GM10248 (cell line): Measurements from ENCODE around the gene LIMA1.
A peak's percentile ranks its signal among the peaks of the same experiment; 100 is the strongest.

Experiments used
- CTCF ChIA-PET: fragments of 300-600 bp; sonication (Branson Sonifier 250); formaldehyde crosslinking; extraction: SDS; loops from one replicate; lab custom pipeline; 2021; ENCODE audit warnings: antibody characterized with exemption; lab: Yijun Ruan, JAX
- POLR2A ChIA-PET: fragments of 350-650 bp; sonication (Branson Sonifier 250); formaldehyde crosslinking; extraction: SDS; loops from one replicate; lab custom pipeline; 2020; ENCODE audit warnings: antibody characterized with exemption; lab: Yijun Ruan, JAX
- DNase-seq: peaks from one replicate; pipeline ENCODE4 v3.0.0; 2012; ENCODE audit errors: extremely low spot score
- CTCF ChIP-seq: IDR thresholded peaks from 2 replicates; pipeline ENCODE4 v1.5.1; 2012; ENCODE audit warnings: mild to moderate bottlenecking, low read depth; ENCODE audit errors: extremely low read depth, missing control alignments, control extremely low read depth

The LIMA1 gene

DNA sequence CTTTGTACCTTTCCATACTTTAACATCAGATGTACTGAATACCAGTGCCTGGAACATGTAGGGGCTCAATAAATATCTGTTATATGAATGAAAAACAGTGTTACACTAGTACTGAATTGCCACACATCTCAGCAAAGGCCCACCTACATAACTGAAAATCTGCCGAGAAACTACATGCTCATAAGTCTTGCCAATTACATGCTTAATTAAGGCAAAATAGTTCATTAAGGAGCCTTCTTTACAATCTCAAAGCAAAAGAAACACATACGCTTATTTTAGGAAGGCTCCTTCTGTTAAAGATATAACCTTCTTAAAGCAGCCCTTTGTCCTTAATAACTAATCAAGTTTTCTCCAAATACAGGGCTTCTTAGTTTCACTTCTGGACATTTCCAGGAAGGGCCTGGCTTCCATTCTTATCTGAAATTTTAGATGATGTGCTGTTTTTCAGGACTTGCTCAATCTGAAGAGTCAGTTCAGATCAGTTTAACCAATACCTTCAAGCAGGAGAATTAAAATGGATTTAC, 11.5 kb downstream of the LIMA1 start:
- CTCF ChIA-PET = no interaction called here
- DNase-seq = no peak
- no peak for TF ChIP-seq CTCF
- POLR2A ChIA-PET = no interaction called here

DNA sequence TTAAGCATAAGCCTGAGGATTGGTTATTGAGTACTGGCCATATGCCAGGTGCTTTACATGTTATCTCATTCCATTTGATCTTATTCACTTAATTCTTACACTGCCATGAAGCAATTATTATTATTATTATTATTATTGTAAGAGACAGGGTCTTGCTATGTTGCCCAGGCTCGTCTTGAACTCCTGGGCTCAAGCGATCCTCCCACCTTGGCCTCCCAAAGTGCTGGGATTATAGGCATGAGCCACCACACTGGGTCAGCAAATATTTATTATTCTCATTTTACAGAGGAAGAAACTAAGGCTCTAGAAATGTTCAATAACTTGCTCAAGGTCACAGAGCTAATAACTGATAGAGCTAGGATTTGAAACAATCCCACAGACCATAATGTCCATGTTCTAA, 14.8 kb downstream of the LIMA1 start:
- no peak for TF ChIP-seq CTCF
- DNase-seq = no peak
- ChIA-PET POLR2A (no interaction called here), CTCF (no interaction called here)

GRCh38 chr12:50265770-50266524, 17.4 kb downstream of the LIMA1 start:
- ChIA-PET CTCF (no interaction called here), POLR2A (no interaction called here)
- DNase-seq = no peak
- no peak for TF ChIP-seq CTCF

- POLR2A ChIA-PET = no interaction called here
- no peak for TF ChIP-seq CTCF
- CTCF ChIA-PET = no interaction called here
- DNase-seq = no peak
Observed at GRCh38 chr12:50263832-50264231, 19.5 kb downstream of the LIMA1 start.

DNA sequence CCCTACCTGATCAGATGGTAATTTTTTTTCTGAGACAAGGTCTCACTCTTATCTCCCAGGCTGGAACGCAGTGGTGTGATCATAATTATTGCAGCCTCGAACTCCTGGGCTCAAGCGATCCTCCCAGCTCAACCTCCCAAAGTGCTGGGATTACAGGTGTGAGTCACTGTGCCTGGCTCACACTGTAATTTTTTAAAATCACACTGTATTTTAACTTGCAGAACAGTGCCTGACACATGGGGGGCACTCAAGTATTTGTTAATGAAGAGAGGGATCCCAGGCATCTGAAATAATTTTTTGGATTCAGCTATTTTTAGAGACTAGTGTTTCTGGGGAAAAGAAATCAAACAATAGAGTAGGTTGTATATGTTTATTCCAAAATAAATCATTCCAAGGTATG, 21.7 kb downstream of the LIMA1 start:
- DNase-seq = no peak
- ChIA-PET CTCF (interaction anchor here (1.5 kb wide), 1 partner anchor 40 kb away, joined by 5 read pairs; no protein-coding TSS in a partner anchor), POLR2A (no interaction called here)
- peak; percentile 25 for TF ChIP-seq CTCF

DNA sequence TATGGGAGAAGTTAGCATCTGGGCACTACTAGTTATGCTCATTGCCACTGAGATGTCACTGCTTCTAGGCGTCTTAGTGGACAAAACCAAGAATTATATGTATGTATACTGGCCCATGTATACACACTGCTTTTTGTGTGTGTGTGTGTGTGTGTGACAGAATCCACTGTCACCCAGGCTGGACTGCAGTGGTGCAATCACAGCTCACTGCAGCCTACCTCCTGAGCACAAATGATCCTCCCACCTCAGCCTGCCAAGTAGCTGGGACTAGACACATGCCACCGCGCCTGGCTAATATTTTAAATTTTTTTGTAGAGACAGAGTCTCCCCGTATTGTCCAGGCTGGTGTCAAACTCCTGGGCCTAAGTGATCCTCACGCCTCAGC, 25.2 kb downstream of the LIMA1 start:
- ChIA-PET CTCF (interaction anchor here (1.4 to 2.9 kb wide), 2 partner anchors 11 to 56 kb away, joined by 3 to 10 read pairs; no protein-coding TSS in a partner anchor), POLR2A (no interaction called here)
- TF ChIP-seq CTCF = no peak
- DNase-seq = no peak
